Right atrium auricular region (tissue), 2 donors: ENCODE results near the gene SUN1. TPM values are rescaled to one million over a fixed set of nuclear protein-coding genes. Genes with fewer than 3 reads are reported as not detected.

ENCODE experiments used
- DNase-seq: peaks from one replicate; pipeline ENCODE4 v3.0.0-alpha.2; 2019; ENCODE audit warnings: low spot score
- H3K27ac ChIP-seq, 2 donors: fragments of 200-600 bp; sonication (generic); 1 replicate in 1 of 2; 2 replicates in 1 of 2; pipeline ENCODE4 v1.5.1; 2016 to 2019
- H3K27me3 ChIP-seq, 2 donors: fragments of 200-600 bp; sonication (generic); one replicate each; pipeline versions ENCODE4 v1.5.1 to v1.6.0; 2017 to 2019
- H3K36me3 ChIP-seq: fragments of 200-600 bp; sonication (generic); one replicate; pipeline ENCODE4 v1.5.1; 2016
- H3K4me1 ChIP-seq, 2 donors: fragments of 200-600 bp; sonication (generic); one replicate each; pipeline versions ENCODE4 v1.5.1 to v1.6.0; 2017 to 2019
- H3K4me3 ChIP-seq, 2 donors: fragments of 200-600 bp; sonication (generic); 1 replicate in 1 of 2; 2 replicates in 1 of 2; pipeline ENCODE4 v1.5.1; 2017 to 2019; ENCODE audit warnings: mild to moderate bottlenecking in 1 of 2, moderate library complexity in 1 of 2
- H3K9me3 ChIP-seq, 2 donors: fragments of 200-600 bp; sonication (generic); one replicate each; pipeline ENCODE4 v1.5.1; 2019
- total RNA-seq, 2 donors: library from RNA; depleted of rRNA; stranded (reverse); fragments of >200 nt; gene quantifications; one replicate each; pipeline ENCODE4 v1.1.0, GENCODE V29; 2016
- TF ChIP-seq, protein P1 (sequence below), 2 donors: fragments of 200-600 bp; sonication (generic); IDR thresholded peaks; one replicate each; pipeline ENCODE4 v1.5.1; 2019; ENCODE audit warnings: antibody characterized with exemption in 2 of 2

The SUN1 gene
- total RNA-seq, 2 donors from 2014 or later = 84.4 to 97.5 TPM

DNA sequence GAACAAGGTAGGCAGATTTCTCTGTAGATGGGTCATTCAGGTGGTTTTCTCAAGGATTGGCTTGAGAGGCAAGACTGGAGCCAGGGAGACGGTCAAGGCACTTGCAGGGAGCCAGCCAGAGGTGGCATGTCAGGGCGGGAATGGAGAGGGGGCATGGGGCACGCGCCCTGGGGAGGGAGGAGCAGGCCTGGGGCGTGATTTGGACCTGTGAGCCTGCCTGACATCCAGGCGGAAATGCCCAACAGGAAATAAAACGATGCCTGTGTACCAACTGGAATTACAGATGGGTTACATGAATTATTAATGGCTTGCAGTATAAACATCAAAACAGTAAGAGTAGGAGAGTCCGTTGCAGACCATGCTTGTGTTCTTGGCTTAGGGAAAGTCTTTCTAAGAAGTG lies 8.6 kb upstream of the SUN1 start:
- peaks cover 0 to 79% of the 10 kb centered on the region in 2 donors for H3K4me1 ChIP-seq
- H3K36me3 ChIP-seq = no peaks in the 10 kb centered on the region
- H3K4me3 ChIP-seq = no peak overlapping the region
- no peak for DNase-seq
- H3K9me3 ChIP-seq = no peaks in the 10 kb centered on the region
- H3K27me3 ChIP-seq = no peaks in the 10 kb centered on the region
- TF ChIP-seq, protein P1, sequence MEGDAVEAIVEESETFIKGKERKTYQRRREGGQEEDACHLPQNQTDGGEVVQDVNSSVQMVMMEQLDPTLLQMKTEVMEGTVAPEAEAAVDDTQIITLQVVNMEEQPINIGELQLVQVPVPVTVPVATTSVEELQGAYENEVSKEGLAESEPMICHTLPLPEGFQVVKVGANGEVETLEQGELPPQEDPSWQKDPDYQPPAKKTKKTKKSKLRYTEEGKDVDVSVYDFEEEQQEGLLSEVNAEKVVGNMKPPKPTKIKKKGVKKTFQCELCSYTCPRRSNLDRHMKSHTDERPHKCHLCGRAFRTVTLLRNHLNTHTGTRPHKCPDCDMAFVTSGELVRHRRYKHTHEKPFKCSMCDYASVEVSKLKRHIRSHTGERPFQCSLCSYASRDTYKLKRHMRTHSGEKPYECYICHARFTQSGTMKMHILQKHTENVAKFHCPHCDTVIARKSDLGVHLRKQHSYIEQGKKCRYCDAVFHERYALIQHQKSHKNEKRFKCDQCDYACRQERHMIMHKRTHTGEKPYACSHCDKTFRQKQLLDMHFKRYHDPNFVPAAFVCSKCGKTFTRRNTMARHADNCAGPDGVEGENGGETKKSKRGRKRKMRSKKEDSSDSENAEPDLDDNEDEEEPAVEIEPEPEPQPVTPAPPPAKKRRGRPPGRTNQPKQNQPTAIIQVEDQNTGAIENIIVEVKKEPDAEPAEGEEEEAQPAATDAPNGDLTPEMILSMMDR (IDR thresholded peaks at IDR 0.05) = no peak
- peak overlapping the region; percentile 66 to 80 for H3K27ac ChIP-seq

- H3K4me1 ChIP-seq = peaks cover 0 to 84% of the 10 kb centered on the region in 2 donors
- H3K9me3 ChIP-seq = no peaks in the 10 kb centered on the region
- H3K36me3 ChIP-seq = no peaks in the 10 kb centered on the region
- H3K27ac ChIP-seq = peak overlapping the region; percentile 66 to 80
- no peak for DNase-seq
- TF ChIP-seq, protein P1 (IDR thresholded peaks at IDR 0.05) = no peak
- no peaks in the 10 kb centered on the region for H3K27me3 ChIP-seq
- no peak overlapping the region for H3K4me3 ChIP-seq
Observed at GRCh38 chr7:824081-824480, 8.2 kb upstream of the SUN1 start.

DNA sequence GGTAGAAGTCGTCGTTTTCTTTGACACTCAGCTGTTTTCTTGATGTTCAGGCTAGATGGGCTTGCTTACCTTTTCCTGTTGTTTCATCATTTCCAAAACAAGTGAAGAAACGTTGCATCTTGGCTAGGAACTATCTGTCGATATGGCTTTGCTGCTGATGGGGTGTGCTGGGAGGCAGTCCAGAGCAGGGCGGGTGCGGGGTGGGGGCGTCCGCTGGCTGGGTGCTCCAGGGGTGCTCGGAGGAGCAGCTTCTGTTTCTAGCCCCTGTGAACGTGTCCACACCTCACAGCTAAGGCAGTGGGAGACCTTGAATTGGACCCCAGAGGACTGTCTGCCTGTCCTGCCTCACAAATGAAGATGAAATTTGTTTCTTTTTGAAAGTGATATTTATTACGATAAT lies 7.6 kb upstream of the SUN1 start:
- Histone ChIP-seq H3K4me1 (peaks cover 0 to 89% of the 10 kb centered on the region in 2 donors), H3K9me3 (no peaks in the 10 kb centered on the region), H3K4me3 (peak overlapping the region in 1 of 2 donors; percentile 4), H3K36me3 (no peaks in the 10 kb centered on the region), H3K27ac (peak overlapping the region; percentile 61 to 80), H3K27me3 (no peaks in the 10 kb centered on the region)
- DNase-seq = no peak
- TF ChIP-seq, protein P1 (IDR thresholded peaks at IDR 0.05) = no peak

GRCh38 chr7:825386-825785 lies 6.9 kb upstream of the SUN1 start:
- Histone ChIP-seq H3K4me1 (peaks cover 0 to 92% of the 10 kb centered on the region in 2 donors), H3K9me3 (no peaks in the 10 kb centered on the region), H3K4me3 (no peak overlapping the region), H3K27ac (peak overlapping the region; percentile 61 to 80), H3K27me3 (no peaks in the 10 kb centered on the region), H3K36me3 (no peaks in the 10 kb centered on the region)
- DNase-seq = no peak
- TF ChIP-seq, protein P1 (IDR thresholded peaks at IDR 0.05) = no peak

- no peak for DNase-seq
- no peaks in the 10 kb centered on the region for H3K36me3 ChIP-seq
- H3K4me1 ChIP-seq = peaks cover 0 to 92% of the 10 kb centered on the region in 2 donors
- no peaks in the 10 kb centered on the region for H3K27me3 ChIP-seq
- no peak overlapping the region for H3K4me3 ChIP-seq
- H3K9me3 ChIP-seq = no peaks in the 10 kb centered on the region
- peak overlapping the region; percentile 61 to 80 for H3K27ac ChIP-seq
- TF ChIP-seq, protein P1 (IDR thresholded peaks at IDR 0.05) = no peak
Observed at GRCh38 chr7:826230-826917, 5.9 kb upstream of the SUN1 start.
